GM12891 (cell line): ENCODE results near the gene EHD4.

Source experiments
- DNase-seq: peaks from one replicate; pipeline ENCODE4 v3.0.0; 2011; ENCODE audit warnings: low spot score; ENCODE audit not compliant: insufficient read length
- FAIRE-seq: peaks from 2 replicates; lab custom pipeline; 2011; peaks lifted over from hg19 to GRCh38; lab: Jason Lieb, UNC
- PAX5 ChIP-seq: IDR thresholded peaks from 2 replicates; pipeline ENCODE4 v1.6.1; 2011; ENCODE audit warnings: low read length, moderate library complexity, mild to moderate bottlenecking; ENCODE audit not compliant: insufficient read depth, severe bottlenecking
- POLR2A ChIP-seq: IDR thresholded peaks from 2 replicates; pipeline ENCODE4 v1.6.1; 2011; ENCODE audit warnings: low read depth, low read length, control low read depth
- POLR2AphosphoS5 ChIP-seq: IDR thresholded peaks from 2 replicates; pipeline ENCODE4 v1.6.1; 2011; ENCODE audit warnings: low read depth, low read length, control low read depth
- POU2F2 ChIP-seq: IDR thresholded peaks from 2 replicates; pipeline ENCODE4 v1.6.1; 2011; ENCODE audit warnings: low read depth, mild to moderate bottlenecking, control low read depth, low read length, moderate library complexity
- SPI1 ChIP-seq: IDR thresholded peaks from 2 replicates; pipeline ENCODE4 v1.6.1; 2011; ENCODE audit warnings: low read depth, low read length, control low read depth
- TAF1 ChIP-seq: IDR thresholded peaks from 2 replicates; pipeline ENCODE4 v1.6.1; 2011; ENCODE audit warnings: low read depth, low read length, control low read depth

The EHD4 gene

GRCh38 chr15:41948490-41948889, 23.9 kb downstream of the EHD4 start:
- FAIRE-seq = no peak
- TF ChIP-seq POLR2AphosphoS5 = no peak
- no peak for TF ChIP-seq POLR2A
- no peak for TF ChIP-seq SPI1
- no peak for TF ChIP-seq TAF1
- TF ChIP-seq PAX5 = no peak
- TF ChIP-seq POU2F2 = no peak

DNA sequence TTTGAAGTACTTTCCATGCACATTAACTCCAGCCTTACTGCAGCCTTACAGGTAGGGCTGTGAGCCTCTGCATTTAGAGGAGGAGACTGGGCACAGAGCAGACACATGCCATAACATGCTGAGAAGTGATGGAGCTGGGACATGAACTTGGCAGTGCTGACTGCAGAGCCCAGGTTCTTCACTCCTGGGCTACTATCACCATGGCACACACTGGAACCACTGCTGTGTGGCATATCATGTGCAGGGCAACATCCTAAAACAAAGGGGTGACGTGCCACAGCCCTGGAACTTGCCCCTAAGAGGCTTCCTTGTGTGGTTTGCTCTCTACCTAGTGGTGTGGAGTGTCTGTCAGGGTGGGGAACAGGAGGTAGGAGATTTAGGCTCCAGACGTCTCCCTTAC, 25.4 kb downstream of the EHD4 start:
- DNase-seq = no peak
- peak; percentile 43 for FAIRE-seq
- TF ChIP-seq POLR2AphosphoS5 = 0 out of 2 replicates have a peak, but pooled peaks have one; percentile 24
- TF ChIP-seq TAF1 = no peak

More at GRCh38 chr15:41948490-41948889, 23.9 kb downstream of the EHD4 start:
- DNase-seq = no peak

GRCh38 chr15:41945731-41946130, 26.6 kb downstream of the EHD4 start:
- FAIRE-seq (peak; percentile 26), DNase-seq (no peak)
- TF ChIP-seq POU2F2 = no peak
- no peak for TF ChIP-seq TAF1
- TF ChIP-seq POLR2A = no peak
- no peak for TF ChIP-seq POLR2AphosphoS5
- TF ChIP-seq SPI1 = no peak
- no peak for TF ChIP-seq PAX5

GRCh38 chr15:41945221-41945620, 27.1 kb downstream of the EHD4 start:
- FAIRE-seq = no peak
- TF ChIP-seq TAF1 (no peak), POLR2AphosphoS5 (no peak), SPI1 (no peak), POLR2A (no peak), PAX5 (no peak), POU2F2 (no peak)
- DNase-seq = no peak

DNA sequence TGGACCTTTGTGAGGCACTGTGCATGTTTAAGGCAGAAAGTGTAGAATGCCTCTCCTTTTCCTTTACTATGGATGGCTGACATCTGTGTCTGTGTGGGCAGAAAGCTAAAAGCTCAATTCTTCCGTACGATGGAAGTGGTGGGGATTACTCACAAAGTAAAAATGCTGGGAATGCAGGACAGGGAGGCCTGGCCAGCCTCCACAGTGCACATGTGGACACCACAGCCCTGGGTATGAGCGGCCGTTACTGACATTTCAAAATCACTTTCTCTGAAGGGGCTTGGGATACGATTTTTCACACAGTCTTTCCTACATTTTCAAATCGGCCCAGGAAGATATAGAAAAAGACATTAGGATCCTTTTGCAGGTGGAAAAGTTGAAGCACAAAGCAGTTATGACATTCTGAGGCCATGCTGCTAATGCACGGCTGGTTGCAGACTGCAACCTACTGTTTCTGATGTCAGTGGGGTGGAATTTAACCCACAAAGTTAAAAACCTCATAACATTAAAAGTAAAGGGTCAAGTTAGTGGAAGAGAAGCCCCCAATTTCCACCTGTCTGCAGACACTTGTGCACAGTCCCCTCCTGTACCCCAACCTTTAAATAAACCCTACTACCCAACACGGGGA, 27.9 kb downstream of the EHD4 start:
- no peak for TF ChIP-seq PAX5
- no peak for TF ChIP-seq TAF1
- no peak for TF ChIP-seq POLR2A
- TF ChIP-seq SPI1 = no peak
- no peak for TF ChIP-seq POU2F2
- no peak for TF ChIP-seq POLR2AphosphoS5
- FAIRE-seq = no peak
- DNase-seq = no peak

DNA sequence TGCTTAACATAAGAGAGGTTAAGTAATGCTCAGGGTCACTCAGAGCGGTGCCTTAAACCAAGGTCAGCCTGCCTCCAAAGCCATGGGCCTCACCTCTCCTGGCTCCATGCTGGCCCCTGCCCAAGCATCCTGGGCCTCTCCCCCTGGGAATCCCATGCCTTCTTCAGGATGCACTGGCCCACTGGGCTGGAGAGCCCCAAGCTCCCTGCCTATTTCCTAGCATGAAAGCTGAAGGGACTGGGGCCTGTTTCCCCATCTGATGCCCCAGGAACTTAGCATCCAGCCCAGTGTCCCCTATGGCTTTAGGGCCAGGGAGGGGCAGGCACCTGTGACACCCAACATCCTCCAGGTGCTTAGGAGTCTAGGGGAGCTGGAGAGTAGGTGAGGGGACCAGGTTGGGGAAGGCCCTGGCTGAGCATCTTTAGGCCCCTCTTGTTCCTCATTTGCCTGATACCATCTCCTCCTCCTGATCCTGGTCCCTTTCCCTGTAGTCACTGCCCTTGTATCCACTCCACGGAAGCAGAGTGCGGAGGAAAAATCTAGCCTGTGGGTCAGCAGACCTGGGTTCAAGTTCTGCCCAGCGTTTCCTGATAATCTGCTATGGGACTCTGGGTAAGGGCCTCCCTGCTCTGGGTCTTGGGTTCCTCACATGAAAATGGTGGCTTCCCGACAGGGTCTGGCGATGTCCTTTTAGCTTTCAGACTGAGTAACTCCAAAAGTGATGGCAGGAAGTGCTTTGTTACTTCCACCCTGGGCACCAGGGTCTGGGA, 28.6 kb downstream of the EHD4 start:
- DNase-seq = no peak
- no peak for FAIRE-seq
- no peak for TF ChIP-seq TAF1
- 0 out of 2 replicates have a peak, but pooled peaks have one; percentile 2 for TF ChIP-seq POLR2A
- no peak for TF ChIP-seq POLR2AphosphoS5

DNA sequence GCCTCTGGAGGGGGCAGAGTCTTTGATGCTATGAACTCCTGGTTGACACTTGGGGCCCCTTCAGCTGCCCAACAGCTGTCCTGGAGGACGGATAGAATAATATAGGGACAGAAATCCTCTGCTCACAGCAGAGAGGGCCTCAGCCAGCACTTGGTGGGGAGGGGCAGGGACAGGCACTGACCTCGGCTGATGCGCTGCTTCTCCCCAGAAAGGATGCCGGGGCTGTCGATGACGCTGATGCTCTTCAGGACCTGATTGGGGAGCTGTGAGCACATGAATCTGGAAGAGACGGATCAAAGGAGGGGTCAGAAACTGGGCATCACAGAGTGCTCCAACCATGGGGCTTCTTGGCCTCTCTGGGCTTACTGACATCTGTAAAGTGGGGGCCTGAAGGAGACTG, 29.5 kb downstream of the EHD4 start:
- FAIRE-seq = no peak
- no peak for TF ChIP-seq PAX5
- TF ChIP-seq SPI1 = no peak
- TF ChIP-seq POU2F2 = no peak
- no peak for TF ChIP-seq TAF1
- TF ChIP-seq POLR2A = no peak
- TF ChIP-seq POLR2AphosphoS5 = no peak
- no peak for DNase-seq

- no peak for FAIRE-seq
- DNase-seq = no peak
- TF ChIP-seq POU2F2 (no peak), POLR2A (no peak)
These were observed 30.5 kb downstream of the EHD4 start for GRCh38 chr15:41941644-41942415.

GRCh38 chr15:41940441-41940857, 31.9 kb downstream of the EHD4 start:
- FAIRE-seq = peak; percentile 5
- no peak for TF ChIP-seq SPI1
- TF ChIP-seq POU2F2 = no peak
- no peak for TF ChIP-seq TAF1
- no peak for TF ChIP-seq POLR2AphosphoS5
- no peak for TF ChIP-seq POLR2A
- TF ChIP-seq PAX5 = no peak
- no peak for DNase-seq
